Measurements from ENCODE around the gene LAT. TPM values are rescaled to one million over a fixed set of nuclear protein-coding genes. Genes with fewer than 3 reads are reported as not detected.
A peak's percentile ranks its signal among the peaks of the same experiment; 100 is the strongest.
"Not testable (repeated sequence)": the region's sequence is repeated elsewhere in the genome, so short reads cannot be mapped to it uniquely, and the experiment has no call there.

Gene LAT
- total RNA-seq, 2 experiments from 2014 or later, result 193 to 206 TPM

DNA sequence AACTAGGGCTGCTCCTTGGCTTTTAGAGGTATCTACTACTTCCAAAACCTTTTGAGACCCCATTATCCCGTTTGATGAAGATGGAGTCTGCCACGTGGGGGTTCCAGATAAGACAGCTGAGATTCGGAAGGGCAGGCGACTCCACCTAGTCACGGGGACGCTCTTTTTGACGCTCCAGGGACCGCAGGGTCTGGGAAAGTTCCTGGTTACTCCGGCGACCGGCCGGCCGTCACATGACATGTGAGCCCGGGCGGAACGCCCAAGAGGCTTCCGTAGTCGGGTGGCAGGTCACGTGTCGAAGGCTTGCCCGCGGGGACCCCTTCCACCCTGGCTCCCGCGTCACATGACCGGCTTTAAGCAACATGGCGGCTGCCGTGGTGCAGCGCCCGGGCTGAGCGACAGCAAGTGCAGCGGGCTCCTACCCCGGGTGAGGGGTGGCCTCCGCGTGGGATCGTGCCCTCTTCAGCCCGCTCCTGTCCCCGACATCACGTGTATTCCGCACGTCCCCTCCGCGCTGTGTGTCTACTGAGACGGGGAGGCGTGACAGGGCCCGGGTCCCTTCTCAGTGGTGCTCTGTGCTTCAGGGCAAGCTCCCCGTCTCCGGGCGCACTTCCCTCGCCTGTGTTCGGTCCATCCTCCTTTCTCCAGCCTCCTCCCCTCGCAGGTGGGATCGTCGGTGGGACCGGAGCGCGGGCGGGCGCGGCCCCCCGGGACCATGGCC, 10.3 kb upstream of the LAT start, which contains the start of gene SPNS1:
Gene SPNS1 (plus strand): TSS at position 342 of the 721 bp plus-strand sequence. CDS start 374 bp downstream, at position 716.
- Mint-ChIP-seq H3K36me3 (ENCODE audit: low read depth) (peaks cover 4% of the 10 kb centered on the region), H3K27me3 (no peaks in the 10 kb centered on the region), H3K9me3 (no peaks in the 10 kb centered on the region), H3K4me1 (ENCODE audit: low read depth) (peaks cover 29% of the 10 kb centered on the region), H3K4me3 (peak within 1 kb of the TSS; percentile 98), H3K27ac (peak within 1 kb of the TSS; percentile 90)
- DNase-seq (peak; percentile 98), ATAC-seq (peak; percentile 94)
- POLR2A ChIA-PET, result interaction anchor here (0.7 to 6.4 kb wide), 16 partner anchors 11 to 1076 kb away, joined by 3 to 80 read pairs (median 5); partner anchors contain the start of genes ATXN2L, LAT, NFATC2IP and TUFM
- intact Hi-C loops (cut with micrococcal nuclease), result no loop called here
- TF ChIP-seq, protein P1, sequence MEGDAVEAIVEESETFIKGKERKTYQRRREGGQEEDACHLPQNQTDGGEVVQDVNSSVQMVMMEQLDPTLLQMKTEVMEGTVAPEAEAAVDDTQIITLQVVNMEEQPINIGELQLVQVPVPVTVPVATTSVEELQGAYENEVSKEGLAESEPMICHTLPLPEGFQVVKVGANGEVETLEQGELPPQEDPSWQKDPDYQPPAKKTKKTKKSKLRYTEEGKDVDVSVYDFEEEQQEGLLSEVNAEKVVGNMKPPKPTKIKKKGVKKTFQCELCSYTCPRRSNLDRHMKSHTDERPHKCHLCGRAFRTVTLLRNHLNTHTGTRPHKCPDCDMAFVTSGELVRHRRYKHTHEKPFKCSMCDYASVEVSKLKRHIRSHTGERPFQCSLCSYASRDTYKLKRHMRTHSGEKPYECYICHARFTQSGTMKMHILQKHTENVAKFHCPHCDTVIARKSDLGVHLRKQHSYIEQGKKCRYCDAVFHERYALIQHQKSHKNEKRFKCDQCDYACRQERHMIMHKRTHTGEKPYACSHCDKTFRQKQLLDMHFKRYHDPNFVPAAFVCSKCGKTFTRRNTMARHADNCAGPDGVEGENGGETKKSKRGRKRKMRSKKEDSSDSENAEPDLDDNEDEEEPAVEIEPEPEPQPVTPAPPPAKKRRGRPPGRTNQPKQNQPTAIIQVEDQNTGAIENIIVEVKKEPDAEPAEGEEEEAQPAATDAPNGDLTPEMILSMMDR (IDR thresholded peaks at IDR 0.05), result no peak
- CTCF ChIA-PET, result interaction anchor here (1.1 to 2.4 kb wide), 9 partner anchors 9 to 141 kb away, joined by 3 to 20 read pairs (median 6); partner anchors contain the start of genes LAT and NFATC2IP

DNA sequence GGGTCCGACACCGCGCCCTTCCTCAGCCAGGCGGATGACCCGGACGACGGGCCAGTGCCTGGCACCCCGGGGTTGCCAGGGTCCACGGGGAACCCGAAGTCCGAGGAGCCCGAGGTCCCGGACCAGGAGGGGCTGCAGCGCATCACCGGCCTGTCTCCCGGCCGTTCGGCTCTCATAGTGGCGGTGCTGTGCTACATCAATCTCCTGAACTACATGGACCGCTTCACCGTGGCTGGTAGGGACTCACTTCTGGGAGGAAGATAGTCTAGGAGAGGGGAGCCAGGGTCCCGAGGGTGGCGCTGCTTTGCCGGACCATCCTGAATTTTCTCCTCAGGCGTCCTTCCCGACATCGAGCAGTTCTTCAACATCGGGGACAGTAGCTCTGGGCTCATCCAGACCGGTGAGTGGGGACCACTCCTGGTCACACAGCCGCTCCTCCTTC, 9.7 kb upstream of the LAT start:
- intact Hi-C loops (cut with micrococcal nuclease), result no loop called here
- no peak for ATAC-seq
- peaks cover 29% of the 10 kb centered on the region for H3K4me1 Mint-ChIP-seq (ENCODE audit: low read depth)
- H3K4me3 Mint-ChIP-seq, result peak overlapping the region; percentile 98
- TF ChIP-seq, protein P1 (IDR thresholded peaks at IDR 0.05), result no peak
- no peak for DNase-seq
- H3K27me3 Mint-ChIP-seq, result no peaks in the 10 kb centered on the region
- peak overlapping the region; percentile 81 for H3K27ac Mint-ChIP-seq
- no peaks in the 10 kb centered on the region for H3K9me3 Mint-ChIP-seq
- H3K36me3 Mint-ChIP-seq (ENCODE audit: low read depth), result peaks cover 4% of the 10 kb centered on the region
- ChIA-PET POLR2A (interaction anchor here (1.1 to 6.4 kb wide), 7 partner anchors 11 to 54 kb away, joined by 3 to 80 read pairs (median 6); partner anchors contain the start of genes LAT and NFATC2IP), CTCF (interaction anchor here (2.2 to 2.4 kb wide), 2 partner anchors 9 to 24 kb away, joined by 15 to 20 read pairs; partner anchors contain the start of genes LAT and NFATC2IP)

DNA sequence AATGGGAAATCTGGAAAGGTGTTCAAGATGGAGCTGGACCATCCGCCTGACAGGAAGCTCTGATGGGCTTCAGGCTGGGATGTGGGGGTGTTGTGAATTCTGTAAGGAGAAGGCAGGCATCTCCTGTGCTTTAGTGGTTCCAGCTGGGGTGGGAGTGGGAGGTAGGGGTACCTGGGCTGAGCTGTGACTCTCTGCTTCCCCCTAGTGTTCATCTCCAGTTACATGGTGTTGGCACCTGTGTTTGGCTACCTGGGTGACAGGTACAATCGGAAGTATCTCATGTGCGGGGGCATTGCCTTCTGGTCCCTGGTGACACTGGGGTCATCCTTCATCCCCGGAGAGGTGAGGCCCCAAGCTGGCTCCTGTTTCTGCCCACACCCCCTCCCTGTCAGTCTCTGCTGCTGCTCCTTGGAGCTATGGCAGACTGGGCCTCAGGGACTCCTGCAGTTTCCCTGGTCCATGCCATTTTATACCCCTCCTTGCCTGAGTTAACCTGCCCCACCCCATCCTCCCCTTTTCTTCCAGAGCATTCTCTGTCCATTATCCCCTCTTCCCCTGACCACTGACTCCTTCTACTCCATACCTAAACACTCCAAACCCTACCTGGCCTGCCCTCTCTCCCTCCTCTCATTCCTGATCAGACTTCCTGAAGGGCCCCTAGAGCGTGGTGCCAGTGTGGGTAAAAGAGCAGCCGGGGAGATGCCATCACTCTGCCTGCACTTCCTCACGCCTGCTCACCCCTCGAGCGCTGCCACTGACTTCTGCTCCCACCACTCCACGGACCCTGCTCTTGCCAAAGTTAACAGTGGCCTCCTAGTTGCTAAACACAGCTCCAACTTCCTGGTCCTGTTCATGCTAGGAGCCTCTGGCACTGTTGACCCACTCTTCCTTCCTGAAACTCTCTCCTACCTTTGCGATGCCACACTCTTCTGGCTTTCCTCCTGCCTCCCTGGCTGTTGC, 6.9 kb upstream of the LAT start:
- ATAC-seq, result no peak
- POLR2A ChIA-PET, result interaction anchor here (0.7 to 6.4 kb wide), 7 partner anchors 8 to 52 kb away, joined by 3 to 80 read pairs (median 3); partner anchors contain the start of gene LAT
- H3K4me3 Mint-ChIP-seq, result no peak overlapping the region
- no peaks in the 10 kb centered on the region for H3K27me3 Mint-ChIP-seq
- peaks cover 5% of the 10 kb centered on the region for H3K9me3 Mint-ChIP-seq
- TF ChIP-seq, protein P1 (IDR thresholded peaks at IDR 0.05), result peak; percentile 65
- peak overlapping the region; percentile 63 for H3K27ac Mint-ChIP-seq
- no peak for DNase-seq
- intact Hi-C loops (cut with micrococcal nuclease), result no loop called here
- CTCF ChIA-PET, result interaction anchor here (0.9 to 1.6 kb wide), 8 partner anchors 8 to 42 kb away, joined by 3 to 11 read pairs (median 4); no protein-coding TSS in a partner anchor
- peaks cover 32% of the 10 kb centered on the region for H3K4me1 Mint-ChIP-seq (ENCODE audit: low read depth)
- H3K36me3 Mint-ChIP-seq (ENCODE audit: low read depth), result peaks cover 27% of the 10 kb centered on the region

DNA sequence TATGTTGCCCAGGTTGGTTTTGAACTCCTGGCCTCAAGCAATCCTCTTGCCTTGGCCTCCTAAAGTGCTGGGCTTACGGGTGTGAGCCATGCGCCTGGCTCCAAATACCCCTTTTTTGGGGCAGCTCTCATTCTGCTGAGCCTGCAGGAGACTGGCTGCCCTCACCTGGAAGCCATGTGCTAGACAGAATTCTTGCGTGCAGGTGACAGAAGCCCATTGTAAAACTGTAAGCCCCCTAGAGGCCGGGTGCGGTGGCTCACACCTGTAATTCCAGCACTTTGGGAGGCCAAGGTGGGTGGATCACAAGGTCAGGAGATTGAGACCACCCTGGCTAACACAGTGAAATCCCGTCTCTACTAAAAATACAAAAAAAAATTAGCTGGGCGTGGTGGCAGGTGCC, 4.5 kb upstream of the LAT start:
- H3K4me3 Mint-ChIP-seq; H3K27ac Mint-ChIP-seq; ATAC-seq; H3K27me3 Mint-ChIP-seq; DNase-seq; H3K9me3 Mint-ChIP-seq; intact Hi-C loops (cut with micrococcal nuclease): not testable (repeated sequence)
- ChIA-PET CTCF (interaction anchor here (1.3 to 4.1 kb wide), 6 partner anchors 10 to 49 kb away, joined by 3 to 17 read pairs (median 5); no protein-coding TSS in a partner anchor), POLR2A (interaction anchor here (1.3 kb wide), 1 partner anchor 47 kb away, joined by 3 read pairs; no protein-coding TSS in a partner anchor)
- Mint-ChIP-seq H3K4me1 (ENCODE audit: low read depth) (peaks cover 46% of the 10 kb centered on the region), H3K36me3 (ENCODE audit: low read depth) (peaks cover 42% of the 10 kb centered on the region)

DNA sequence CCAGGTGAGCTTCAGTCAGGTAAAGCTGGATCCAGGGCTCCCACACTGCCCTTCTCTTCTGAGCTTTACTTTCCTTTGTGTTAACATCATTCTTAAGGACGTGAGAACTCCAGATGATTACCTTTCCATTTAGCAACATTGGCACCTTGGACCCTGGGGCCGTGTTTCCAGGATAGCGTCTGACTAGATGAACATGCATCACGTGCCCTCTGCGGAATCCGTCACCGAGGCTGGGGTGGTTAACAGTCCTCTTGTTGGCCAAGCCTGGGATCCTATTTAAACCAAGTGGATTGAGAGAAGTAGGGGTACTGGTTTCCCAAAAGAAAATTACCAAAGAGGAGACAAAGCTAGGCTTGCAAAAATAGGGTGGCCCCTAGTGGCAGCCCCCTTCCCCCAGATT, 3.9 kb upstream of the LAT start:
- DNase-seq (no peak), ATAC-seq (no peak)
- H3K9me3 Mint-ChIP-seq, result peaks cover 5% of the 10 kb centered on the region
- H3K4me3 Mint-ChIP-seq, result no peak overlapping the region
- peaks cover 48% of the 10 kb centered on the region for H3K36me3 Mint-ChIP-seq (ENCODE audit: low read depth)
- CTCF ChIA-PET, result interaction anchor here (1.0 to 4.1 kb wide), 6 partner anchors 9 to 49 kb away, joined by 3 to 17 read pairs (median 5); no protein-coding TSS in a partner anchor
- POLR2A ChIA-PET, result interaction anchor here (0.6 to 1.3 kb wide), 3 partner anchors 27 to 118 kb away, joined by 3 to 4 read pairs (median 3); partner anchors contain the start of gene SH2B1
- H3K4me1 Mint-ChIP-seq (ENCODE audit: low read depth), result peaks cover 40% of the 10 kb centered on the region
- H3K27me3 Mint-ChIP-seq, result no peaks in the 10 kb centered on the region
- intact Hi-C loops (cut with micrococcal nuclease), result no loop called here
- H3K27ac Mint-ChIP-seq, result no peak overlapping the region
- TF ChIP-seq, protein P1 (IDR thresholded peaks at IDR 0.05), result no peak
